B cell (primary cell): ENCODE data around the gene OTOGL. TPM values are rescaled to one million over a fixed set of nuclear protein-coding genes. Genes with fewer than 3 reads are reported as not detected.

ENCODE experiments used
- ATAC-seq: fragments of 200-7000 bp; cut with Tn5 transposase; one replicate; pipeline ENCODE4 v1.10.0; 2021; ENCODE audit warnings: low read depth, mild to moderate bottlenecking, moderate number of reproducible peaks, moderate library complexity
- CTCF ChIA-PET: fragments of 350-600 bp; sonication (Branson Sonifier 250); formaldehyde crosslinking; loops from one replicate; lab custom pipeline; 2021; ENCODE audit warnings: antibody characterized with exemption, inconsistent platforms; lab: Charles Lee
- POLR2A ChIA-PET: fragments of 350-600 bp; sonication (Branson Sonifier 250); formaldehyde crosslinking; loops from one replicate; lab custom pipeline; 2021; ENCODE audit warnings: antibody characterized with exemption; lab: Charles Lee
- DNase-seq: peaks from one replicate; pipeline ENCODE4 v3.0.0; 2013
- H2AFZ ChIP-seq: 2 replicates; pipeline ENCODE4 v1.6.1; 2012; ENCODE audit warnings: mild to moderate bottlenecking, low read depth, low read length; ENCODE audit not compliant: insufficient read depth, poor library complexity, severe bottlenecking
- H3K27ac ChIP-seq, 2 donors: 1 replicate in 1 of 2; 2 replicates in 1 of 2; pipeline ENCODE4 v1.5.1; 2012 to 2013; ENCODE audit warnings: low read length in 2 of 2, mild to moderate bottlenecking in 2 of 2, moderate library complexity in 1 of 2
- H3K27me3 ChIP-seq, 4 experiments: fragments of 200-600 bp in 1 of 4; sonication (generic) in 1 of 4; replicated peaks in 1 of 4; 1 replicate in 2 of 4; 2 replicates in 2 of 4; pipeline versions ENCODE4 v1.6.1 to v1.7.0; 2013 to 2016; ENCODE audit warnings: low read length in 3 of 4, mild to moderate bottlenecking in 2 of 4, mixed read lengths in 1 of 4, moderate library complexity in 1 of 4; ENCODE audit not compliant: insufficient read depth in 4 of 4, control insufficient read depth in 3 of 4; ENCODE audit errors: control extremely low read depth in 1 of 4
- H3K36me3 ChIP-seq, 2 experiments: replicated peaks in 1 of 2; 1 replicate in 1 of 2; 2 replicates in 1 of 2; pipeline versions ENCODE4 v1.6.1 to v1.7.1; 2013; ENCODE audit warnings: low read length in 1 of 2; ENCODE audit not compliant: insufficient read depth in 2 of 2, control insufficient read depth in 1 of 2; ENCODE audit errors: control extremely low read depth in 1 of 2, extremely low read depth in 1 of 2
- H3K4me1 ChIP-seq, 2 donors: fragments of 200-600 bp in 1 of 2; sonication (generic) in 1 of 2; 1 replicate in 1 of 2; 2 replicates in 1 of 2; pipeline versions ENCODE4 v1.5.1 to v1.6.1; 2013 to 2017; ENCODE audit warnings: low read length in 2 of 2; ENCODE audit not compliant: control insufficient read depth in 2 of 2, insufficient read depth in 2 of 2
- H3K4me2 ChIP-seq: replicated peaks from 2 replicates; pipeline ENCODE3; 2012; ENCODE audit warnings: mild to moderate bottlenecking, low read depth, low read length; ENCODE audit not compliant: poor library complexity, severe bottlenecking
- H3K4me3 ChIP-seq, 5 experiments: fragments of 200-600 bp in 1 of 5; sonication (generic) in 1 of 5; 1 replicate in 3 of 5; 2 replicates in 2 of 5; pipeline versions ENCODE4 v1.5.1 to v1.7.0; 2011 to 2016; ENCODE audit warnings: low read length in 4 of 5, mild to moderate bottlenecking in 4 of 5, low read depth in 2 of 5, control low read depth in 1 of 5, moderate library complexity in 1 of 5; ENCODE audit not compliant: insufficient read depth in 1 of 5; ENCODE audit errors: control extremely low read depth in 1 of 5, extremely low read depth in 1 of 5
- H3K79me2 ChIP-seq: fragments of 200-600 bp; sonication (generic); one replicate; pipeline ENCODE4 v1.6.0; 2016; ENCODE audit warnings: low read length; ENCODE audit not compliant: control insufficient read depth, insufficient read depth
- H3K9ac ChIP-seq: fragments of 200-600 bp; sonication (generic); 2 replicates; pipeline ENCODE4 v1.6.1; 2017; ENCODE audit warnings: mild to moderate bottlenecking, low read length, moderate library complexity
- H3K9me3 ChIP-seq, 3 donors: one replicate each; pipeline versions ENCODE4 v1.6.1 to v1.7.1; 2013; ENCODE audit warnings: low read length in 2 of 3; ENCODE audit not compliant: control insufficient read depth in 2 of 3, insufficient read depth in 1 of 3; ENCODE audit errors: control extremely low read depth in 1 of 3
- H4K20me1 ChIP-seq: 2 replicates; pipeline ENCODE4 v1.6.0; 2012; ENCODE audit warnings: mild to moderate bottlenecking, low read length; ENCODE audit not compliant: insufficient read depth, control insufficient read depth, poor library complexity, severe bottlenecking
- H3K27ac Mint-ChIP-seq: one replicate; pipeline ENCODE4 v1.8.0; 2021; ENCODE audit warnings: mixed read lengths
- H3K27me3 Mint-ChIP-seq: one replicate; pipeline ENCODE4 v1.8.0; 2021; ENCODE audit warnings: mixed read lengths
- H3K4me1 Mint-ChIP-seq: one replicate; pipeline ENCODE4 v1.8.0; 2021; ENCODE audit warnings: mixed read lengths
- H3K4me3 Mint-ChIP-seq: one replicate; pipeline ENCODE4 v1.8.0; 2021; ENCODE audit warnings: mixed read lengths
- H3K9me3 Mint-ChIP-seq: one replicate; pipeline ENCODE4 v1.8.0; 2022; ENCODE audit warnings: mixed read lengths; ENCODE audit not compliant: insufficient read depth
- CTCF ChIP-seq: fragments of 200-600 bp; IDR thresholded peaks from one replicate; pipeline ENCODE4 v1.8.0; 2022; ENCODE audit warnings: antibody characterized with exemption, mild to moderate bottlenecking
- EZH2 ChIP-seq: IDR thresholded peaks from 2 replicates; pipeline ENCODE4 v1.6.1; 2012; ENCODE audit warnings: borderline replicate concordance, low read depth, mild to moderate bottlenecking, moderate library complexity, low read length; ENCODE audit not compliant: insufficient read depth, poor library complexity, severe bottlenecking
- WGBS: methylation state at CpG from one replicate; pipeline ENCODE4 v1.1.5; 2013; ENCODE audit warnings: missing lambda C conversion rate; ENCODE audit not compliant: insufficient coverage; 5-methylcytosine and 5-hydroxymethylcytosine counted together
- intact Hi-C: fragments of 100-400 bp; cut with micrococcal nuclease; formaldehyde crosslinking; loops from one replicate; pipeline ENCODE4 v1.10.0; 2022
- polyA plus RNA-seq: library from polyadenylated mRNA; depleted of rRNA; stranded (reverse); fragments of >200 nt; gene quantifications from 2 replicates; pipeline ENCODE4 v1.2.3, GENCODE V29; 2012
- total RNA-seq, 2 donors: library from RNA; stranded (reverse); fragments of 120-200 nt in 1 of 2; gene quantifications; 1 replicate in 1 of 2; 2 replicates in 1 of 2; pipeline versions ENCODE4 v1.2.3 to v1.2.4, GENCODE V29; 2013 to 2022

Gene OTOGL
- total and polyA plus RNA-seq, 2 donors (not counting 1 experiment from before 2014, with no cell fraction given) = not detected

GRCh38 chr12:80230068-80230467, 130.7 kb downstream of the OTOGL start:
- WGBS = 88% methylated on average over 2 of the region's 3 CpGs
- no peak overlapping the region for H3K4me3 Mint-ChIP-seq
- Histone ChIP-seq H3K4me2 (no peak overlapping the region), H4K20me1 (no peaks in the 10 kb centered on the region), H3K36me3 (no peaks in the 10 kb centered on the region), H3K27ac (no peak overlapping the region), H3K79me2 (no peaks in the 10 kb centered on the region), H3K4me1 (no peaks in the 10 kb centered on the region), H2AFZ (no peak overlapping the region), H3K27me3 (no peaks in the 10 kb centered on the region), H3K4me3 (no peak overlapping the region), H3K9me3 (no peaks in the 10 kb centered on the region), H3K9ac (no peak overlapping the region)
- CTCF ChIA-PET = no interaction called here
- no peak overlapping the region for H3K27ac Mint-ChIP-seq
- intact Hi-C loops = no loop called here
- no peak for TF ChIP-seq EZH2
- TF ChIP-seq CTCF = no peak
- no peaks in the 10 kb centered on the region for H3K4me1 Mint-ChIP-seq
- H3K27me3 Mint-ChIP-seq = peaks cover 7% of the 10 kb centered on the region
- no peak for DNase-seq
- POLR2A ChIA-PET = no interaction called here
- no peak for ATAC-seq
- no peaks in the 10 kb centered on the region for H3K9me3 Mint-ChIP-seq

GRCh38 chr12:80232837-80233236, 133.5 kb downstream of the OTOGL start:
- Histone ChIP-seq H3K27ac (no peak overlapping the region), H3K4me2 (no peak overlapping the region), H3K4me3 (no peak overlapping the region), H2AFZ (no peak overlapping the region), H3K27me3 (no peaks in the 10 kb centered on the region), H3K36me3 (no peaks in the 10 kb centered on the region), H3K9ac (no peak overlapping the region), H3K4me1 (no peaks in the 10 kb centered on the region), H3K79me2 (no peaks in the 10 kb centered on the region), H4K20me1 (no peaks in the 10 kb centered on the region), H3K9me3 (no peaks in the 10 kb centered on the region)
- CTCF ChIA-PET = no interaction called here
- H3K9me3 Mint-ChIP-seq = no peaks in the 10 kb centered on the region
- H3K27ac Mint-ChIP-seq = no peak overlapping the region
- WGBS = no CpG with 5 or more reads among the region's 1 CpG
- intact Hi-C loops = no loop called here
- no peak for DNase-seq
- POLR2A ChIA-PET = no interaction called here
- H3K4me3 Mint-ChIP-seq = no peak overlapping the region
- H3K27me3 Mint-ChIP-seq = peaks cover 7% of the 10 kb centered on the region
- TF ChIP-seq EZH2 = no peak
- no peak for TF ChIP-seq CTCF
- H3K4me1 Mint-ChIP-seq = no peaks in the 10 kb centered on the region
- no peak for ATAC-seq
